RWPE2 (cell line): ENCODE measurements around the gene C1orf21.

ENCODE experiments used
- ATAC-seq: fragments of 200-7000 bp; cut with Tn5 transposase; 3 replicates; pipeline ENCODE4 v1.9.1; 2021; ENCODE audit warnings: low read depth
- DNase-seq: peaks from one replicate; pipeline ENCODE4 v3.0.0-alpha.2; 2020; ENCODE audit warnings: low spot score
- H3K27ac ChIP-seq: fragments of 450-650 bp; 2 replicates; pipeline ENCODE4 v1.5.1; 2017; ENCODE audit warnings: mild to moderate bottlenecking; ENCODE audit not compliant: poor library complexity, severe bottlenecking
- H3K27me3 ChIP-seq: fragments of 250-450 bp; sonication (Bioruptor Pico); 2 replicates; pipeline ENCODE4 v1.5.1; 2021; ENCODE audit warnings: mild to moderate bottlenecking, moderate library complexity; ENCODE audit not compliant: insufficient read depth, poor library complexity, severe bottlenecking
- H3K36me3 ChIP-seq: fragments of 250-450 bp; sonication (Bioruptor Pico); 2 replicates; pipeline ENCODE4 v1.5.1; 2020; ENCODE audit warnings: low read depth, mild to moderate bottlenecking, moderate library complexity
- H3K4me1 ChIP-seq: fragments of 250-450 bp; sonication (Bioruptor Pico); 2 replicates; pipeline ENCODE4 v1.5.1; 2021; ENCODE audit warnings: mild to moderate bottlenecking, moderate library complexity; ENCODE audit not compliant: insufficient read depth, poor library complexity, severe bottlenecking
- H3K4me3 ChIP-seq: fragments of 250-450 bp; sonication (Bioruptor Pico); 2 replicates; pipeline ENCODE4 v1.5.1; 2021; ENCODE audit warnings: mild to moderate bottlenecking, moderate library complexity; ENCODE audit not compliant: severe bottlenecking
- H3K9me3 ChIP-seq: fragments of 250-450 bp; sonication (Bioruptor Pico); 2 replicates; pipeline ENCODE4 v1.5.1; 2021; ENCODE audit warnings: mild to moderate bottlenecking, moderate library complexity; ENCODE audit not compliant: severe bottlenecking
- CTCF ChIP-seq: fragments of 450-650 bp; IDR thresholded peaks from one replicate; pipeline ENCODE4 v1.5.1; 2017; ENCODE audit warnings: mild to moderate bottlenecking, moderate library complexity; ENCODE audit not compliant: poor library complexity, severe bottlenecking

C1orf21 gene

GRCh38 chr1:184576822-184577221 lies 190.0 kb downstream of the C1orf21 start:
- Histone ChIP-seq H3K36me3 (no peaks in the 10 kb centered on the region), H3K4me3 (no peak overlapping the region), H3K4me1 (no peaks in the 10 kb centered on the region), H3K9me3 (no peaks in the 10 kb centered on the region), H3K27ac (no peak overlapping the region), H3K27me3 (no peaks in the 10 kb centered on the region)
- ATAC-seq (no peak), DNase-seq (no peak)
- TF ChIP-seq CTCF: no peak

GRCh38 chr1:184577319-184577718 lies 190.5 kb downstream of the C1orf21 start:
- H3K9me3 ChIP-seq: no peaks in the 10 kb centered on the region
- no peak for TF ChIP-seq CTCF
- no peaks in the 10 kb centered on the region for H3K36me3 ChIP-seq
- no peak overlapping the region for H3K4me3 ChIP-seq
- no peak for DNase-seq
- no peak for ATAC-seq
- no peaks in the 10 kb centered on the region for H3K27me3 ChIP-seq
- no peak overlapping the region for H3K27ac ChIP-seq
- no peaks in the 10 kb centered on the region for H3K4me1 ChIP-seq

- Histone ChIP-seq H3K4me3 (no peak overlapping the region), H3K27ac (no peak overlapping the region), H3K27me3 (no peaks in the 10 kb centered on the region), H3K36me3 (no peaks in the 10 kb centered on the region), H3K4me1 (no peaks in the 10 kb centered on the region), H3K9me3 (no peaks in the 10 kb centered on the region)
- ATAC-seq (no peak), DNase-seq (no peak)
- TF ChIP-seq CTCF: no peak
Measured at GRCh38 chr1:184582411-184582810, 195.6 kb downstream of the C1orf21 start.

GRCh38 chr1:184583849-184584248 lies 197.0 kb downstream of the C1orf21 start:
- no peaks in the 10 kb centered on the region for H3K27me3 ChIP-seq
- ATAC-seq (no peak), DNase-seq (no peak)
- H3K27ac ChIP-seq: no peak overlapping the region
- no peak overlapping the region for H3K4me3 ChIP-seq
- H3K36me3 ChIP-seq: no peaks in the 10 kb centered on the region
- H3K9me3 ChIP-seq: no peaks in the 10 kb centered on the region
- no peak for TF ChIP-seq CTCF
- H3K4me1 ChIP-seq: no peaks in the 10 kb centered on the region

- Histone ChIP-seq H3K4me1 (peaks cover 11% of the 10 kb centered on the region), H3K9me3 (no peaks in the 10 kb centered on the region), H3K36me3 (no peaks in the 10 kb centered on the region), H3K27me3 (no peaks in the 10 kb centered on the region), H3K27ac (no peak overlapping the region), H3K4me3 (no peak overlapping the region)
- no peak for DNase-seq
- ATAC-seq: no peak
- no peak for TF ChIP-seq CTCF
Measured at GRCh38 chr1:184588701-184589100, 201.9 kb downstream of the C1orf21 start.
